Measurements from ENCODE around the gene HJURP.

The HJURP gene

DNA sequence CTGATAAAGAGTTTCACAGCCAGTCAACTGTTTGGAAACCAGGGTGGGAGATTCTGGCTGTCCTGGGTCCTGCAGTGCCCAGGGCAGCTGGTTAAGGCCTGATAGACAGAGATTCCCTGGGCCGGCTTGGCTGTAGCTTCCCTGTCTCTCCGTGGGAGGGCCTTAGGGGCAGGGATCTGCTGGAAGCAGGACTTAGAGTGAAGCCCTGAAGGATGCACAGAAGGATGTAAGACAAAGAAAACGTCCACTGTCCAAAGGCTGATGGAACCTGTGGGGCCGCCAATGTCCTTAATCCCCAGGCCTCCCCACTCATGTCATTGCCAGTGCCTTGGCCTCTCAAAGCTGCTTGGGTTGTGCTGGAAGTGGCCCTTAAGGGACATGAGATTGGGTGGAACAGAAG is 43.2 kb downstream of the HJURP start:
- in situ Hi-C loops (cut with MboI; ENCODE audit: low sequenced_read_pairs, unreplicated experiment) = no loop called here
- no peak for DNase-seq (ENCODE audit: low spot score)
- TF ChIP-seq, protein P1, sequence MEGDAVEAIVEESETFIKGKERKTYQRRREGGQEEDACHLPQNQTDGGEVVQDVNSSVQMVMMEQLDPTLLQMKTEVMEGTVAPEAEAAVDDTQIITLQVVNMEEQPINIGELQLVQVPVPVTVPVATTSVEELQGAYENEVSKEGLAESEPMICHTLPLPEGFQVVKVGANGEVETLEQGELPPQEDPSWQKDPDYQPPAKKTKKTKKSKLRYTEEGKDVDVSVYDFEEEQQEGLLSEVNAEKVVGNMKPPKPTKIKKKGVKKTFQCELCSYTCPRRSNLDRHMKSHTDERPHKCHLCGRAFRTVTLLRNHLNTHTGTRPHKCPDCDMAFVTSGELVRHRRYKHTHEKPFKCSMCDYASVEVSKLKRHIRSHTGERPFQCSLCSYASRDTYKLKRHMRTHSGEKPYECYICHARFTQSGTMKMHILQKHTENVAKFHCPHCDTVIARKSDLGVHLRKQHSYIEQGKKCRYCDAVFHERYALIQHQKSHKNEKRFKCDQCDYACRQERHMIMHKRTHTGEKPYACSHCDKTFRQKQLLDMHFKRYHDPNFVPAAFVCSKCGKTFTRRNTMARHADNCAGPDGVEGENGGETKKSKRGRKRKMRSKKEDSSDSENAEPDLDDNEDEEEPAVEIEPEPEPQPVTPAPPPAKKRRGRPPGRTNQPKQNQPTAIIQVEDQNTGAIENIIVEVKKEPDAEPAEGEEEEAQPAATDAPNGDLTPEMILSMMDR (IDR thresholded peaks at IDR 0.05; ENCODE audit: borderline replicate concordance, control extremely low read depth, extremely low read depth, insufficient read depth, missing control alignments) = no peak

DNA sequence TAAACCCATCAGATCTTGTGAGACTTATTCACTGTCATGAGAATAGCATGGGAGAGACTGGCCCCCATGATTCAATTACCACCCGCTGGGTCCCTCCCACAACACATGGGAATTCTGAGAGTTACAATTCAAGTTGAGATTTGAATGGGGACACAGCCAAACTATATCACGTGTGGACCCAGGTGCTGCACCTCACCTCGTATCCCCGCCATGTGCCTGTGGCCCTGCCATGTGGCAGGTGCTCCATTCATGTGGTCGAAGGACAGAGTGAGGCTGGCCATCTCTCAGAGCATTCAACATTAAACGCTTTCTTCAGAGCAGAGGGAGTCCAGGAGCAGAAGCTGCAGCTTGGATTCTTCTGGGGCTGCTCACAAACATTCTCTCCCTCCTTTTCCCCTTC is 44.0 kb downstream of the HJURP start:
- no peak for DNase-seq (ENCODE audit: low spot score)
- in situ Hi-C loops (cut with MboI; ENCODE audit: low sequenced_read_pairs, unreplicated experiment) = no loop called here
- TF ChIP-seq, protein P1 (IDR thresholded peaks at IDR 0.05; ENCODE audit: borderline replicate concordance, control extremely low read depth, extremely low read depth, insufficient read depth, missing control alignments) = no peak

DNA sequence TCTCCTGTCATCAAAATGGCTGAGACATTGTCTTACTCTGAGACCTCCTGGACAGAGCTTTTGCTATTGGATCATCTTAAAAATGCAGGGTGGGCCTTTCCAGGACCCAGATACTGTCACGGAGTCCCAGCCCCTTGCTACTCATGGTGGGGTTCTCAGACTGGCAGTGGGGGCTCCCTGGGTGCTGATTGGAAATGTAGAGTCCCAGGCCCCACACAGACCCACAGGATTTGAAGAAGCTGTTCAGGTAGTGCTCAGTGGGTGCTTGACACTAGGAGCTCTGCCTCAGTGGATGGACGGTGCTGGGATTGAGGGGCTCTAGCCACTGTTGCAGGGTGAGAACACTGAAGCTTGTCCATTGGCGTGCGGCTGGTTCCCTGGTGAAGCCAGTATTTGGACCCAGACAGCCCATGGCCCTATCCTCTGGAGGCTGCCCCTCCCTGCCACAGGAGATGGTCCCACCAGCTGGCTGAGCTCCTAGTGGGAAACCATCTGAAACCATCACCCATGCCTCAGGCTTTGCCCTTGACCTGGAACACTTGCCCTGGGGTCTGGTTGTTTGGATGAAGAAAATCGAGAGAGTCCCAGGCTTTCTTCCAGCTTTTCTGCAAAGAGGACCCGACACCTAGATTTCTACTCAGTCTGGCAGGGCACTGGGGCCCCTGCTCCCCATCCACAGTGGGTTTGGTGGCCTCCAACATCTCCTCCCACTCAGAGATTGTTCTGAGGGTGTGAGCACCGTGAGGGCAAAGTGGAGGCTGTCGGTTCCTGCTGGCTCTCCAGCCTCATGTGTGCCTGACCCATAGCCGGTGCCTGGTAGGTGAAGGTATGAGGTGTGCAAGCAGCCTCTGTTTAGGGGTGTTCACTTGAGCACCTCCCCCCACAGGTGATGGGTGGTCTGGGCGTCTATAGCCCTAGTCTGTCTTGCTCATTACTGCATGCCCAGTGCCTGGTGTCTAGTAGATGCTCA is 46.1 kb downstream of the HJURP start:
- no peak for DNase-seq (ENCODE audit: low spot score)
- TF ChIP-seq, protein P1 (IDR thresholded peaks at IDR 0.05; ENCODE audit: borderline replicate concordance, control extremely low read depth, extremely low read depth, insufficient read depth, missing control alignments) = no peak
- in situ Hi-C loops (cut with MboI; ENCODE audit: low sequenced_read_pairs, unreplicated experiment) = no loop called here

DNA sequence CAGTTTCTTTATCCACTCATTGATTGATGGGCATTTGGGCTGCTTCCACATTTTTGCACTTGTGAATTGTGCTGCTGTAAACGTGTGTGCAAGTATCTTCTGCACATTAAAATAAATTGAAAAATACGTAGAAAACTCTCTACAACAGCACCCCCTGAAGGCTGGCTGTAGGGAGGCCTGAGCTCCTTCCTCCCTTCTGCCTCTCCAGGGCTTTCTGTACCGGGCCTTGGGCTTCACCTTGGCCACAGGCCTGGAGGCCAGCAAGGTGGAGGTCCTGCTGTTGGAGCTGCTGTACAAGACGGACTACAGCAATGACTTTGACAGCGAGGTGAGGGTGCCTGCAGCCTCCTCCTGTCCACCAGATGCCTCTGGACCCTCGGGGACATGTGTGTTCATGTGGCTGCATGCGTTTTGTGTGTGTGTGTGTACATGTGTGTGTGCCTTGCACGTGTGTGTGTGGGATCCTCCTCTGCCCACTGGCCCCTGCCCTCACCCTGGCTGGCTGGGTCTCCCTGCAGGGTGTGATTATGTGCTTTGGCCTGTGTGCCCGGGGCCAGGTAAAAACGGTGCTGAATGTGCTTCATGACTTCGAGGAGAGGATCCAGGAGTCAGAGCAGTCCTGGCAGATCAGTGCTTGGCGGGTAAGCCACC is 47.0 kb downstream of the HJURP start:
- in situ Hi-C loops (cut with MboI; ENCODE audit: low sequenced_read_pairs, unreplicated experiment) = no loop called here
- TF ChIP-seq, protein P1 (IDR thresholded peaks at IDR 0.05; ENCODE audit: borderline replicate concordance, control extremely low read depth, extremely low read depth, insufficient read depth, missing control alignments) = no peak
- DNase-seq (ENCODE audit: low spot score) = no peak

DNA sequence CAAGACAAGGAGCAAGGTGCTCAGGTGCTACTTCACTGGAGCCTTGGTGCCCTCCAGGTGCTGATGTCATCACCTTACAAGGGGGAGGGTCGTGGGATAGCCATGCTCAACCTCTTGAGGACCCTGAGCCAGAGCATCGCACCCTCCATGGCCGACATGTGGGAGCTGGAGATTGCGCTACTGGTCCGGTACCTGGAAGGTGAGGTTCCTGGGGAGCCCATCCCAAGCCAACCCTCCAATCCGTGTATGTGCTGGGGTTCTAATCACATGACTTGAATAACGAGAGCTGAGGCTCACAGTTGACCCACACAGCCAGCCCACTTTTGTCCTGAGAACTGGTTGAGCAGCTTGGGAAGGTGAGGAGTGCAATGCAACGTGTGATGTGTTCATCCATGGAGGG is 50.3 kb downstream of the HJURP start:
- DNase-seq (ENCODE audit: low spot score) = no peak
- in situ Hi-C loops (cut with MboI; ENCODE audit: low sequenced_read_pairs, unreplicated experiment) = no loop called here
- TF ChIP-seq, protein P1 (IDR thresholded peaks at IDR 0.05; ENCODE audit: borderline replicate concordance, control extremely low read depth, extremely low read depth, insufficient read depth, missing control alignments) = no peak

DNA sequence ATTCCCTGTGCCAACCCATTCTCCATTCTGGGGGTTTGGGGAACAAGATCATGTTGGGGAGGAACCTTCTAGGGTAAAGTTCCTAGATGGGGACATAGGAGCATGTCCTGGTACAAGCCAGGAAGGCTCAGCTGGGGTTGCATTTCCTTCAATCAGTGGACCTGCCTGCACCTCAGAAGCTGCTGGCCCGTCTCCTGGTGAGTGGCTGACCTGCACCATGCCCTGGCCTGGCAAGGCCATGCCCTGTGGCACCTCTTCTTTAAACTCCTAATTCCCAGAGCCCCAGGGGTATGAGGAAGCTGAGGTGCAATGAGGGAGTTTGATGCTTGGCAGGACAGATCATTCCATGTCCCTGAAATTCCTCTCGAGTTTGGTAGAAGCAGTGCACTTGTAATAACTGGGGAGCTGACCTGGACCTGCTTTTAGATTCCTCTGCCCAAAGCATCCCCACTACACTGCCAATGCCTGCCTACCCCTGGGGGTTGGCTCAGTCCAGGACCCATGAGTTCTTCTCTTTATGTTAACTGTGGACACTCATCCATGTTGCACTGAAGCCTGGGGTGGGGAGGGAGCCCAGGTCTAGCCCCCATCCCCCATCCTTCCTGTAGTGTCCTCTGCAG is 50.9 kb downstream of the HJURP start:
- TF ChIP-seq, protein P1 (IDR thresholded peaks at IDR 0.05; ENCODE audit: borderline replicate concordance, control extremely low read depth, extremely low read depth, insufficient read depth, missing control alignments) = no peak
- no peak for DNase-seq (ENCODE audit: low spot score)
- in situ Hi-C loops (cut with MboI; ENCODE audit: low sequenced_read_pairs, unreplicated experiment) = no loop called here

Measured in GM13976 (cell line).